NCI-H2081 (cell line): ENCODE measurements around the gene ZBTB42.

ENCODE experiments used
- DNase-seq, 2 experiments: peaks; one replicate each; lab custom pipeline; 2025; lab: John Stamatoyannopoulos, UW

Gene ZBTB42

DNA sequence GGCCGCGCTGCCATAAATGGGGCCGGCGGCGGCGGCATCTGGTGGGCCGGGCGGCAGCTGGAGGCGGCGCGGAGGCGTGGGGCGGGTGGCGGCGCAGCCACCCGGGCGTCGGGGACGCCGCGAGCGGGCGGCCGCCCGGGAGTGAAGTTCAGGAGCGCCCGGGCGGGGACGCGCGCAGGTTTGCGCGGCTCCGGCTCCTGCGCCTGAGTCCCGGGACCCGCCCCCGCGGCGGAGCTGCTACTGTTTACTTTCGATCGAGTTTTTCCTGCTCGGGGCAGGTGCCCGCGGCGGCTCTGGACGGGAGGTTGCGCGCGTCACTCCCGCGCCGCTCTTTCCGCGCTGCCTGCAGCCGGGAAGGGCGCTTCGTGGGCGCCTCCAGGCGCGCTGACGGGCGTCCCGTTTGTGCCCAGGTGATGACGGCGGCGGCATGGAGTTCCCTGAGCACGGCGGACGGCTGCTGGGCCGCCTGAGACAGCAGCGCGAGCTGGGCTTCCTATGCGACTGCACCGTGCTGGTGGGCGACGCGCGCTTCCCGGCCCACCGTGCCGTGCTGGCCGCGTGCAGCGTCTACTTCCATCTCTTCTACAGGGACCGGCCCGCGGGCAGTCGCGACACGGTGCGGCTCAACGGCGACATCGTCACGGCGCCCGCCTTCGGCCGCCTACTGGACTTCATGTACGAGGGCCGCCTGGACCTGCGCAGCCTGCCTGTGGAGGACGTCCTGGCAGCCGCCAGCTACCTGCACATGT is at the start of gene ZBTB42:
Gene ZBTB42 (plus strand): TSS at position 331 of the 749 bp plus-strand sequence. CDS start 97 bp downstream, at position 428.
- peak; percentile 47 to 62 for DNase-seq

GRCh38 chr14:104751539-104752422 is 49.1 kb upstream of the ZBTB42 start:
- DNase-seq: no peak

- DNase-seq: no peak
Measured at GRCh38 chr14:104752423-104752734, 48.5 kb upstream of the ZBTB42 start.

DNA sequence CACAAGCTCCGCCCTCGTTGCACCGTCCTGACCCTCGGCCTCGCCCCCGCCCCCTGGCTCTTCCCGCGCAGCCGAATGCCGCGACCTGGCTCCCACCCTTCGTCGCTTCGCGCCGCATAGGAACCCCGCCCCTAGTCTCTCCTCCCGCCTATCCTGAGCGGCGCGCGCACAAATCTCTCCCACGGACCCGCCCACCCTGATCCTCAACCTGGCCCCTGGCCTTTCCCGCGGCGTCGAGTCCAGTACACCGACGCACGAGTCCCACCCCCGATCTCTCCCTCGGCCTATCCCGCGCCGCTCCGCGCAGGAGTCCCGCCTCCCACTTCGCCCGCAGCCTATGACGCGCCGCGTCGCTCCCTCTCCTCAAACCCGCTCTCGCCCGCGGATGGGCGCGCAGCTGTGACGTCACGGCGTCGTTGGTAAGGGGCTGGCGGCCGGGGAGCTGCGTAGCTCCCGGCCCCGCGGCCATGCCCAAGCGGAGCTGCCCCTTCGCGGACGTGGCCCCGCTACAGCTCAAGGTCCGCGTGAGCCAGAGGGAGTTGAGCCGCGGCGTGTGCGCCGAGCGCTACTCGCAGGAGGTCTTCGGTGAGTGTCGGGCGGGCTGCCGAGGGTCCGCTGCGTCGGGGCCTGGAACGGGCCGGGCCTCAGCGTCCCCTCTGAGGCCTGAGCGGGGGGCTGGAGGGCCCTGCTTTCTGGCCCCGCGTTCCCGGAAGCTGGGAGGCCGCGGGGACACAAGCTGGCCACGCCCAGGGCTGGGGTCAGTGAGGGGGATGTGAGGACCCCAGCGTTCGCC is 48.0 kb upstream of the ZBTB42 start, which contains the start of gene SIVA1:
Gene SIVA1 (plus strand): TSS at position 413 of the 793 bp plus-strand sequence. CDS start 55 bp downstream, at position 468.
- DNase-seq: peak; percentile 99 to 100

DNA sequence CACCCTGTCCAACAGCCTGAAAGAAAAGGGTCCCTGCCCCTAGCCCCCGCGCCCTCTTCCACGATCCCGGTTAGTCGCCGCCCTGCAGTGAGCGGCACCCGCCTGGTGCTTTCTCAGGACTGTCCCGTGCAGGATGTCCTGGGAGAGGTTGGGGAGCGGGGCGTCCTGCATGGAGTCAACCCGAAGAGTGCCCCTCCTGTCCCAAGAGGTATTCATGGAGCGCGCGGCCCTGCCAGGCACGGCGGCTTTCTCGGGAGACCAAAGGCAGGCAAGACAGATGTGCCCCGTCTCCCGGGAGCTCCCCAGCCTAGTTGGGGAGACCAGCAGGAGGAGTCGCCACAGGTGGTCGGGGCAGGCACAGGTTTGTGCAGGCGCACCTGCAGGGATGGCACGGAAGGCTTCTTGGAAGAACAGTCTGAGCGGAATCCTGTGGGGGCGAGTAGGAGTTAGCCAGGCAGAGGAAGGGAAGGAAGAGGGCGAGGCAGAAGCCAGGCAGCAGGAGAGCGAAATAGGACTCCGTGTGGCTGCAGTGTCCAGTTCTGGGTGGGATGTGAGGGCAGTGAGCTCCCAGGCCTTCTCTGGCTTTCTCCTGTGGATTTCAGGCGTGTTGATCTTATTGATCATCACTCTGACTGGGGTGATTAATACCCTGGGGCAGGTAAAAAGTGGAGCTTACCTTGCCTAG is 47.2 kb upstream of the ZBTB42 start:
- DNase-seq: peak in 1 of 2 experiments; percentile 39

GRCh38 chr14:104754213-104754851 is 46.6 kb upstream of the ZBTB42 start:
- no peak for DNase-seq

DNA sequence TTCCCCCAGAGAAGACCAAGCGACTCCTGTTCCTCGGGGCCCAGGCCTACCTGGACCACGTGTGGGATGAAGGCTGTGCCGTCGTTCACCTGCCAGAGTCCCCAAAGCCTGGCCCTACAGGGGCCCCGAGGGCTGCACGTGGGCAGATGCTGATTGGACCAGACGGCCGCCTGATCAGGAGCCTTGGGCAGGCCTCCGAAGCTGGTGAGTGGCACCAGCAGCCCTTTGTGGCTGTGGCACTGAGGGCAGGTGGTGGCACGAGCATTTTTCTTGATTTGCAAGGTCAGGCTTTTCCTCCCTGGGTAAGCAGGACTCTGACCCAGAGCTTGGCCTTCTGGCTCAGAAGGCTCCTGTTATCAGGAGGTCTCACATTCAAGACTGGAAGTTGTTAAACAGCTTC is 45.3 kb upstream of the ZBTB42 start:
- no peak for DNase-seq

DNA sequence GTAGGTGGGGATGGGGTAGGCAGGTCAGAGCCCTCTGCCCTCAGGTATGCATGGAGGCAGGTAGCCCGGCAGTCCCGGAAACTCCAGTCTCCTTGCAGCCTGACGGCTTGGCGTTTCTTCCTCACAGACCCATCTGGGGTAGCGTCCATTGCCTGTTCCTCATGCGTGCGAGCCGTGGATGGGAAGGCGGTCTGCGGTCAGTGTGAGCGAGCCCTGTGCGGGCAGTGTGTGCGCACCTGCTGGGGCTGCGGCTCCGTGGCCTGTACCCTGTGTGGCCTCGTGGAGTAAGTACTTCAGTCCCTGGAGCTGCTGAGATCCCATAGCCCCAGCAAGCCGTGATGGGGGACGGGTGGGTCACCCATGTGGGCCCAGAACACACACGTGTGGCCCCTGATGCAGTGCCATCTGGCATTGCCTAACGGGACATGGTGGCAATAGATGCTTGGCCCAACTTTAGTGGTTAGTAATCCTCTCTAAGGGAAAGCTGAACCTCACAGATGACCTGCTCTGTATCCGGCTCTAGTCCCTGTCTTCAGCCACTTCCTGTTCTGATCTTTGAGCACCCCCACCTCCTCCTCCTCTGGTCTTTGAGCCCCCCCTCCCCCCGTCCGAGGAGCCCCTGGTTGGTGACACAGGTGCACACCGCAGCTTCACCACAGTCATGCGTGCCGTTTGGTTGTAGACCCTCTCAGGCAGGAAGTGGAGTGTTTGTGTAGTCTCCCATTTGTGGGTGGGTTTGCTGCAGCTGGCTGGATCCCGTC is 44.2 kb upstream of the ZBTB42 start:
- no peak for DNase-seq

DNA sequence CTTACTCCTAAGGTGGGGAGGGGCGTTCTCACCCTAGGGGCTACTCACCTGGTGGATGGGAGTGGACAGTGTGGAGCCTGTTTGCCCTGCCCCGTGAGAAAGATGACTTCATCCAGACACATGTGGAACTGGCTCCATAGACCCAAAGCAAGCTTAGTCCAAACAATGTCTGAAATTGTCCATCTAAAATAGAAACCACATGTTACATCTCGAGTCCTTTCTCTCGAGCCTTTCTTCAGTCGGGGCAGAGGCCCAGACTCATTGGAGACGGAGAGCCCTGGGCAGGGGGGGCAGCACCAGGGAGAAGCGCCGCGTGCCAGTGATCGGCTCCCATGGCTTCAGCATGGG is 43.7 kb upstream of the ZBTB42 start:
- no peak for DNase-seq

GRCh38 chr14:104757681-104758392 is 43.1 kb upstream of the ZBTB42 start:
- DNase-seq: no peak

DNA sequence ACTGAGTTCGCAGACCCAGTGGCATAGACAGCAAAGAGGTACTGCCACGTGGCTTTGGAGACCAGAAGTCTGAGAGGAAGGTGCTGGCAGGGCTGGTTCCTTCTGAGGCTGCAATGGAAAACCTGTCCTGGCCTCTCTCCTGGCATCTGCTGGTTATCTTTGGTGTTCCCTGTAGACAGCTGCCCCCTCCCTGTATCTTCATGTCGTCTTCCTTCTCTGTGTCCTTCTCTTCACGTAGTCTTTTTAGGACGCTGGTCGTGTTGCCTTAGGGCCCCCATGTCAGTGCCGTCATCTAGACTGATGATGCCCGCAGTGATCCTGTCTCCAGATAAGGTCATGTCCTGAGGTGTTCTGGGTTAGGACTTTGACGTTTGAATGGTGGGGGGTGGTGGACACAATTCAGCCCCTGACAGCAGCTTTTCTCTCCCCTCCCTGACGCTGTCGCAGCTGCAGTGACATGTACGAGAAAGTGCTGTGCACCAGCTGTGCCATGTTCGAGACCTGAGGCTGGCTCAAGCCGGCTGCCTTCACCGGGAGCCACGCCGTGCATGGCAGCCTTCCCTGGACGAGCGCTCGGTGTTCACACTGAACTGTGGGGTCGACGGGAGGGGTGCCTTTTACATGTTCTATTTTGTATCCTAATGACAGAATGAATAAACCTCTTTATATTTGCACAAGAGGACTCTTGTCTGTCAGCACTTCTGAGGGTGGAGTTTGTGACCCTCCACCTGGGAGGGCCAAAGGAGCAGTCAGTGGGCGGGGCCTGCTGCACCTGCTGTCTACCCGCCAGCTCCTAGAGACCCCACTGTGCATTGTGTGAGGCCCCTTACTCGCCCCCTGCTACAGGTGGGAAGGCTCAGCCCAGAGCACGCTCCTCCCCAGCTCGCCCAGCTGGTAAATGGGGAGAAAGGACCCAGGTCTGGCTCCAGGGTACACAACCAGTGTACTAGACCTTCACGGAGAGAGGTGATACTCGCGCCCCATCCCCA is 41.6 kb upstream of the ZBTB42 start:
- DNase-seq: no peak

- no peak for DNase-seq
Measured at GRCh38 chr14:104765517-104765916, 35.4 kb upstream of the ZBTB42 start.

GRCh38 chr14:104766256-104766862 is 34.5 kb upstream of the ZBTB42 start:
- DNase-seq: no peak

DNA sequence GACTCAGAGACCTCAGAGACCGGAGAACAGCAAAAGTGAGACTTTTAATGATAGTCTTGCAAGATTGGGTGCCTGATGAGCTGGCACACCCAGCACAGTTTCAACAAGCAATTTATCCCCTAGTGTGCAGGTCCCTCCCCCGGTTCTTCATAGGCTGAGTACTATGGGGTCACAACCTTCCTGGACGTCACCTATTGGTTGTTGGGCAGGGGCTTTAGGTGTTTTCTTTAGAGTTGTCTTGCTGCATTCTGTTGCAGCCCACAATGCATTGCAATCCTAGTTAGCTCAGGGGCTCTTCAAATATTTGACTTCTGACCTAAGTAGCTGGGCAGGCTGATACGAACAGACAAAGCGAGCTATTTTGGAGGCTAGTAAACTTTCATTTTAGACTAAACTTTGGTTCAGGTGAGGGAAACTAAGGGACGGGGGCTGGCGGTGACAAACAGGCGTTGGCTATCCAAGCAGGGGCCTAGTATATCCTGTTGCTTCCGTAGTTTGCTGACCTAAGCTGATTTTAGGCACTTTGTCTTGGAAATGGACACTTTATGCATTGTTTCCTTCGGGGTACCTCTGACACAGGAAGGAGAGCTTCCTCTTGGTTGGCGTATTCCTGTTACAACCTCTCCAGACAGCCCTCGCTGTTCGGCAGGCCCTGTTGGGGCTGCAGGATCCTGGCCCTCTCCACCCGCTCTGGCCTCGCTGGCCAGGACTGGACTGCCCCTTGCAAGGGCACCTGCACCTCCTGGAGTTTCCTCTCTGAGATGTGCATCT is 33.9 kb upstream of the ZBTB42 start:
- no peak for DNase-seq

- no peak for DNase-seq
Measured at GRCh38 chr14:104767634-104767918, 33.3 kb upstream of the ZBTB42 start.

GRCh38 chr14:104768437-104769323 is 32.2 kb upstream of the ZBTB42 start:
- DNase-seq: peak; percentile 77 to 86
